Adipose tissue (tissue), 3 donors: Measurements from ENCODE around the gene USP3. TPM values are rescaled to one million over a fixed set of nuclear protein-coding genes. Genes with fewer than 3 reads are reported as not detected.

Source experiments
- H3K27ac ChIP-seq: one replicate; pipeline ENCODE4 v1.5.1; 2013; ENCODE audit warnings: low read depth, low read length
- WGBS, 3 donors: extraction: QIAGEN DNeasy Blood & Tissue Kit; methylation state at CpG; one replicate each; pipeline ENCODE4 v1.1.7; 2013; 5-methylcytosine and 5-hydroxymethylcytosine counted together
- polyA plus RNA-seq, 3 donors: library from polyadenylated mRNA; stranded (reverse); fragments of 200-250 nt; gene quantifications; one replicate each; pipeline ENCODE4 v1.2.3, GENCODE V29; 2013
- donor health status: healthy with polysubstance abuse.
- donor health status: Bipolar disorder and iron deficiency.
- donor health status: healthy.

USP3 gene
- polyA plus RNA-seq, 3 donors, result 12.0 to 27.6 (median 15.6) TPM

- H3K27ac ChIP-seq, result no peak overlapping the region
- WGBS, 3 donors, result 86 to 95% (median 92%) methylated on average over 2 of the region's 2 CpGs
Measured at GRCh38 chr15:63554337-63554927, 50.0 kb downstream of the USP3 start.

GRCh38 chr15:63555507-63555906, 51.1 kb downstream of the USP3 start:
- H3K27ac ChIP-seq, result no peak overlapping the region

GRCh38 chr15:63556246-63556645, 51.9 kb downstream of the USP3 start:
- WGBS, 3 donors, result 63 to 71% (median 68%) methylated on average over 6 of the region's 6 CpGs

GRCh38 chr15:63556736-63557135, 52.3 kb downstream of the USP3 start:
- WGBS, 3 donors, result 98 to 99% (median 99%) methylated on average over 7 of the region's 7 CpGs
- H3K27ac ChIP-seq, result no peak overlapping the region

More at GRCh38 chr15:63556246-63556645, 51.9 kb downstream of the USP3 start:
- H3K27ac ChIP-seq, result no peak overlapping the region

GRCh38 chr15:63559753-63560152, 55.4 kb downstream of the USP3 start:
- no peak overlapping the region for H3K27ac ChIP-seq
- WGBS, 3 donors, result 95 to 97% (median 97%) methylated on average over 5 of the region's 5 CpGs

- H3K27ac ChIP-seq, result no peak overlapping the region
- 86 to 88% (median 86%) methylated on average over 6 of the region's 6 CpGs for WGBS, 3 donors
Measured at GRCh38 chr15:63560741-63561448, 56.5 kb downstream of the USP3 start.

- 30 to 62% (median 32%) methylated on average over 3 of the region's 3 CpGs for WGBS, 3 donors
- no peak overlapping the region for H3K27ac ChIP-seq
Measured at GRCh38 chr15:63564093-63564492, 59.7 kb downstream of the USP3 start.

GRCh38 chr15:63565536-63566186, 61.3 kb downstream of the USP3 start:
- WGBS, 3 donors, result 83 to 89% (median 85%) methylated on average over 2 of the region's 2 CpGs
- no peak overlapping the region for H3K27ac ChIP-seq

GRCh38 chr15:63572749-63573464, 68.5 kb downstream of the USP3 start:
- WGBS, 3 donors, result 53 to 94% (median 91%) methylated on average over 7 of the region's 7 CpGs

GRCh38 chr15:63573533-63573932, 69.1 kb downstream of the USP3 start:
- H3K27ac ChIP-seq, result no peak overlapping the region

More at GRCh38 chr15:63572749-63573464, 68.5 kb downstream of the USP3 start:
- no peak overlapping the region for H3K27ac ChIP-seq

- H3K27ac ChIP-seq, result no peak overlapping the region
- 46 to 66% (median 56%) methylated on average over 1 of the region's 1 CpG for WGBS, 3 donors
Measured at GRCh38 chr15:63575312-63575711, 70.9 kb downstream of the USP3 start.

- H3K27ac ChIP-seq, result no peak overlapping the region
- 73 to 93% (median 90%) methylated on average over 6 of the region's 6 CpGs for WGBS, 3 donors
Measured at GRCh38 chr15:63576441-63576840, 72.0 kb downstream of the USP3 start.

GRCh38 chr15:63582179-63582578, 77.8 kb downstream of the USP3 start:
- no peak overlapping the region for H3K27ac ChIP-seq

- no peak overlapping the region for H3K27ac ChIP-seq
- WGBS, 3 donors, result 82 to 87% (median 83%) methylated on average over 2 of the region's 2 CpGs
Measured at GRCh38 chr15:63582718-63583426, 78.5 kb downstream of the USP3 start.

- WGBS, 3 donors, result 97 to 98% (median 97%) methylated on average over 5 of the region's 5 CpGs
Measured at GRCh38 chr15:63586790-63587189, 82.4 kb downstream of the USP3 start.

GRCh38 chr15:63587527-63587926, 83.1 kb downstream of the USP3 start:
- H3K27ac ChIP-seq, result no peak overlapping the region
- WGBS, 3 donors, result 40 to 79% (median 75%) methylated on average over 2 of the region's 2 CpGs

More at GRCh38 chr15:63586790-63587189, 82.4 kb downstream of the USP3 start:
- no peak overlapping the region for H3K27ac ChIP-seq

- WGBS, 3 donors, result 97 to 98% (median 98%) methylated on average over 6 of the region's 6 CpGs
- H3K27ac ChIP-seq, result no peak overlapping the region
Measured at GRCh38 chr15:63588826-63589225, 84.4 kb downstream of the USP3 start.
